Duodenal mucosa (tissue), 2 donors: ENCODE data around the gene MPRIP.
"Not testable (repeated sequence)": the region's sequence is repeated elsewhere in the genome, so short reads cannot be mapped to it uniquely, and the experiment has no call there.

Experiments
- H3K27ac ChIP-seq: one replicate; pipeline ENCODE4 v1.7.0; 2013; ENCODE audit warnings: low read depth, low read length
- H3K27me3 ChIP-seq, 2 donors: one replicate each; pipeline ENCODE4 v1.7.0; 2013; ENCODE audit warnings: low read length in 2 of 2, control low read depth in 1 of 2; ENCODE audit not compliant: insufficient read depth in 2 of 2, control insufficient read depth in 1 of 2
- H3K36me3 ChIP-seq, 2 donors: one replicate each; pipeline ENCODE4 v1.7.0; 2013; ENCODE audit warnings: low read length in 2 of 2, control low read depth in 1 of 2; ENCODE audit not compliant: insufficient read depth in 2 of 2, control insufficient read depth in 1 of 2
- H3K4me1 ChIP-seq, 2 donors: one replicate each; pipeline ENCODE4 v1.7.0; 2013; ENCODE audit warnings: low read length in 2 of 2, control low read depth in 1 of 2; ENCODE audit not compliant: insufficient read depth in 2 of 2, control insufficient read depth in 1 of 2
- H3K4me3 ChIP-seq, 2 donors: one replicate each; pipeline ENCODE4 v1.7.0; 2013; ENCODE audit warnings: low read length in 2 of 2, low read depth in 1 of 2
- H3K9ac ChIP-seq, 2 donors: one replicate each; pipeline ENCODE4 v1.7.0; 2013; ENCODE audit warnings: low read length in 2 of 2, low read depth in 1 of 2
- H3K9me3 ChIP-seq, 2 donors: one replicate each; pipeline ENCODE4 v1.7.0; 2013; ENCODE audit warnings: low read length in 2 of 2, control low read depth in 1 of 2; ENCODE audit not compliant: control insufficient read depth in 1 of 2

Gene MPRIP

GRCh38 chr17:17134051-17134956, 92.0 kb downstream of the MPRIP start:
- H3K9ac ChIP-seq = no peak overlapping the region

GRCh38 chr17:17134957-17135333, 92.7 kb downstream of the MPRIP start:
- no peak overlapping the region for H3K27ac ChIP-seq

More at GRCh38 chr17:17134051-17134956, 92.0 kb downstream of the MPRIP start:
- Histone ChIP-seq H3K4me3 (no peak overlapping the region), H3K27ac (no peak overlapping the region), H3K4me1 (no peaks in the 10 kb centered on the region), H3K27me3 (no peaks in the 10 kb centered on the region), H3K36me3 (peaks cover 58 to 89% of the 10 kb centered on the region in 2 donors), H3K9me3 (no peaks in the 10 kb centered on the region)

GRCh38 chr17:17136221-17136620, 94.0 kb downstream of the MPRIP start:
- not testable (repeated sequence) for H3K4me1 ChIP-seq, H3K27ac ChIP-seq, H3K9me3 ChIP-seq, H3K27me3 ChIP-seq, H3K4me3 ChIP-seq, H3K9ac ChIP-seq
- H3K36me3 ChIP-seq = peaks cover 54 to 95% of the 10 kb centered on the region in 2 donors

More at GRCh38 chr17:17134957-17135333, 92.7 kb downstream of the MPRIP start:
- H3K27me3 ChIP-seq = no peaks in the 10 kb centered on the region
- H3K36me3 ChIP-seq = peaks cover 55 to 92% of the 10 kb centered on the region in 2 donors
- H3K4me3 ChIP-seq = no peak overlapping the region
- H3K4me1 ChIP-seq = no peaks in the 10 kb centered on the region
- H3K9me3 ChIP-seq = no peaks in the 10 kb centered on the region
- H3K9ac ChIP-seq = no peak overlapping the region

GRCh38 chr17:17137731-17138585, 95.7 kb downstream of the MPRIP start:
- Histone ChIP-seq H3K9ac (no peak overlapping the region), H3K4me3 (no peak overlapping the region), H3K4me1 (no peaks in the 10 kb centered on the region), H3K27ac (no peak overlapping the region), H3K9me3 (no peaks in the 10 kb centered on the region), H3K27me3 (no peaks in the 10 kb centered on the region), H3K36me3 (peaks cover 49 to 95% of the 10 kb centered on the region in 2 donors)

- Histone ChIP-seq H3K27me3 (no peaks in the 10 kb centered on the region), H3K9ac (no peak overlapping the region), H3K36me3 (peaks cover 55 to 96% of the 10 kb centered on the region in 2 donors), H3K4me1 (no peaks in the 10 kb centered on the region), H3K4me3 (no peak overlapping the region), H3K27ac (no peak overlapping the region), H3K9me3 (no peaks in the 10 kb centered on the region)
These were observed 97.8 kb downstream of the MPRIP start for GRCh38 chr17:17139972-17140589.

GRCh38 chr17:17140590-17140980, 98.3 kb downstream of the MPRIP start:
- Histone ChIP-seq H3K27me3 (no peaks in the 10 kb centered on the region), H3K4me3 (no peak overlapping the region), H3K9ac (no peak overlapping the region), H3K9me3 (no peaks in the 10 kb centered on the region), H3K27ac (no peak overlapping the region), H3K36me3 (peaks cover 53 to 96% of the 10 kb centered on the region in 2 donors), H3K4me1 (no peaks in the 10 kb centered on the region)

- Histone ChIP-seq H3K27ac (no peak overlapping the region), H3K4me3 (no peak overlapping the region), H3K27me3 (no peaks in the 10 kb centered on the region), H3K9me3 (no peaks in the 10 kb centered on the region), H3K36me3 (peaks cover 56 to 96% of the 10 kb centered on the region in 2 donors), H3K4me1 (no peaks in the 10 kb centered on the region), H3K9ac (no peak overlapping the region)
These were observed 99.0 kb downstream of the MPRIP start for GRCh38 chr17:17141279-17141678.

- H3K4me3 ChIP-seq = no peak overlapping the region
- peaks cover 57 to 97% of the 10 kb centered on the region in 2 donors for H3K36me3 ChIP-seq
- H3K27me3 ChIP-seq = no peaks in the 10 kb centered on the region
- no peaks in the 10 kb centered on the region for H3K4me1 ChIP-seq
- H3K9me3 ChIP-seq = no peaks in the 10 kb centered on the region
- no peak overlapping the region for H3K27ac ChIP-seq
- H3K9ac ChIP-seq = no peak overlapping the region
These were observed 99.7 kb downstream of the MPRIP start for GRCh38 chr17:17141860-17142552.

GRCh38 chr17:17142556-17142955, 100.3 kb downstream of the MPRIP start:
- H3K27me3 ChIP-seq = no peaks in the 10 kb centered on the region
- no peak overlapping the region for H3K9ac ChIP-seq
- peaks cover 58 to 100% of the 10 kb centered on the region in 2 donors for H3K36me3 ChIP-seq
- no peak overlapping the region for H3K4me3 ChIP-seq
- no peaks in the 10 kb centered on the region for H3K9me3 ChIP-seq
- H3K4me1 ChIP-seq = no peaks in the 10 kb centered on the region
- no peak overlapping the region for H3K27ac ChIP-seq
